ENCODE data around the gene RAB42. TPM values are rescaled to one million over a fixed set of nuclear protein-coding genes. Genes with fewer than 3 reads are reported as not detected.

The RAB42 gene
- total and polyA plus RNA-seq, 9 of the 15 experiments (the other 6 are each of a cell fraction or from before 2014, with no cell fraction given) = 0.07 to 0.14 (median 0.12) TPM; not detected in 6

- TF ChIP-seq TOE1 (IDR thresholded peaks at IDR 0.05; ENCODE audit: borderline replicate concordance) (no peak), TOE1 (CRISPR knock-in tag; IDR thresholded peaks at IDR 0.05; ENCODE audit: borderline replicate concordance, low read depth) (peak; percentile 49; the same call in 1 of the 2 replicates), SPI1 (IDR thresholded peaks at IDR 0.05; ENCODE audit: borderline replicate concordance, low read depth, low read length) (no peak), STAG1 (CRISPR knock-in tag; IDR thresholded peaks at IDR 0.05; ENCODE audit: borderline replicate concordance) (peak; percentile 20; the same call in 1 of the 2 replicates), KAT8 (IDR thresholded peaks at IDR 0.05; ENCODE audit: low read depth) (no peak), ZFPM2 (CRISPR knock-in tag; IDR thresholded peaks at IDR 0.05) (no peak), ZEB2 (IDR thresholded peaks at IDR 0.05) (no peak; the same call in 1 of the 2 replicates), ERF (CRISPR knock-in tag; IDR thresholded peaks at IDR 0.05) (0 out of 2 replicates have a peak, but pooled peaks have one; percentile 25), HDAC2 (IDR thresholded peaks at IDR 0.05) (no peak), HBP1 (CRISPR knock-in tag; IDR thresholded peaks at IDR 0.05) (0 out of 2 replicates have a peak, but pooled peaks have one; percentile 52), L3MBTL2 (IDR thresholded peaks at IDR 0.05) (no peak), HDAC1 (IDR thresholded peaks at IDR 0.05) (peak in 1 of 2 experiments; percentile 22; a peak in 1 of 4 replicates), ZNF274 (IDR thresholded peaks at IDR 0.05; ENCODE audit: borderline replicate concordance, low read depth, low read length) (0 out of 2 replicates have a peak, but pooled peaks have one; percentile 11), ETV5 (CRISPR knock-in tag; IDR thresholded peaks at IDR 0.05; ENCODE audit: low read depth) (0 out of 2 replicates have a peak, but pooled peaks have one; percentile 42), AFF4 (CRISPR knock-in tag; IDR thresholded peaks at IDR 0.05) (0 out of 2 replicates have a peak, but pooled peaks have one; percentile 45), MECOM (CRISPR knock-in tag; IDR thresholded peaks at IDR 0.05) (no peak), ZFP1 (CRISPR knock-in tag; IDR thresholded peaks at IDR 0.05) (no peak), TCF15 (CRISPR knock-in tag; IDR thresholded peaks at IDR 0.05) (no peak), ZNF184 (CRISPR knock-in tag; IDR thresholded peaks at IDR 0.05) (no peak), CREM (IDR thresholded peaks at IDR 0.05; ENCODE audit: low read depth) (no peak), JUND (IDR thresholded peaks at IDR 0.05; ENCODE audit: borderline replicate concordance, low read depth, low read length) (peak; percentile 21; the same call in 1 of the 2 replicates), JUND (tag; IDR thresholded peaks at IDR 0.05; ENCODE audit: borderline replicate concordance, low read depth, low read length) (no peak), ZNF324 (CRISPR knock-in tag; IDR thresholded peaks at IDR 0.05) (peak; percentile 48; the same call in 1 of the 2 replicates), BRCA1 (IDR thresholded peaks at IDR 0.05) (no peak), BRCA1 (CRISPR knock-in tag; IDR thresholded peaks at IDR 0.05) (0 out of 2 replicates have a peak, but pooled peaks have one; percentile 8)
Measured at GRCh38 chr1:28580722-28581530, 11.1 kb upstream of the RAB42 start (continued).
